ENCODE measurements around the gene LYPD5.

- TF ChIP-seq CTCF (conservative IDR thresholded peaks at IDR 0.05) (no peak), EZH2 (IDR thresholded peaks at IDR 0.05; ENCODE audit: low read depth) (no peak)
These were observed 10.0 kb upstream of the LYPD5 start for GRCh38 chr19:43812259-43812658.
